NB4 (cell line): ENCODE results near the gene WSB1.

Experiments used
- MAX ChIP-seq: IDR thresholded peaks from 2 replicates; pipeline ENCODE4 v1.6.1; 2011; ENCODE audit warnings: low read depth, low read length
- POLR2A ChIP-seq: IDR thresholded peaks from 2 replicates; pipeline ENCODE4 v1.6.1; 2011; ENCODE audit warnings: mild to moderate bottlenecking; ENCODE audit not compliant: insufficient read length; ENCODE audit errors: extremely low read depth
- TF ChIP-seq, protein P1 (sequence below): IDR thresholded peaks from one replicate; pipeline ENCODE4 v1.5.1; 2012; ENCODE audit warnings: low read depth, low read length

- TF ChIP-seq POLR2A (no peak), MAX (no peak)
- TF ChIP-seq, protein P1, sequence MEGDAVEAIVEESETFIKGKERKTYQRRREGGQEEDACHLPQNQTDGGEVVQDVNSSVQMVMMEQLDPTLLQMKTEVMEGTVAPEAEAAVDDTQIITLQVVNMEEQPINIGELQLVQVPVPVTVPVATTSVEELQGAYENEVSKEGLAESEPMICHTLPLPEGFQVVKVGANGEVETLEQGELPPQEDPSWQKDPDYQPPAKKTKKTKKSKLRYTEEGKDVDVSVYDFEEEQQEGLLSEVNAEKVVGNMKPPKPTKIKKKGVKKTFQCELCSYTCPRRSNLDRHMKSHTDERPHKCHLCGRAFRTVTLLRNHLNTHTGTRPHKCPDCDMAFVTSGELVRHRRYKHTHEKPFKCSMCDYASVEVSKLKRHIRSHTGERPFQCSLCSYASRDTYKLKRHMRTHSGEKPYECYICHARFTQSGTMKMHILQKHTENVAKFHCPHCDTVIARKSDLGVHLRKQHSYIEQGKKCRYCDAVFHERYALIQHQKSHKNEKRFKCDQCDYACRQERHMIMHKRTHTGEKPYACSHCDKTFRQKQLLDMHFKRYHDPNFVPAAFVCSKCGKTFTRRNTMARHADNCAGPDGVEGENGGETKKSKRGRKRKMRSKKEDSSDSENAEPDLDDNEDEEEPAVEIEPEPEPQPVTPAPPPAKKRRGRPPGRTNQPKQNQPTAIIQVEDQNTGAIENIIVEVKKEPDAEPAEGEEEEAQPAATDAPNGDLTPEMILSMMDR = no peak
Measured at GRCh38 chr17:27333410-27333980, 39.6 kb downstream of the WSB1 start.
